K562 (cell line): ENCODE results near the gene ZNF346. TPM values are rescaled to one million over a fixed set of nuclear protein-coding genes. Genes with fewer than 3 reads are reported as not detected.

Source experiments
- BRD4 ChIP-seq: fragments of 200-600 bp; sonication (generic); IDR thresholded peaks from 2 replicates; pipeline ENCODE4 v1.6.1; 2017; ENCODE audit warnings: inconsistent platforms
- BRD9 ChIP-seq: fragments of 450-650 bp; IDR thresholded peaks from 2 replicates; pipeline ENCODE4 v1.6.1; 2018; ENCODE audit warnings: low read depth; ENCODE audit not compliant: partially characterized antibody
- CBX1 ChIP-seq: sonication (generic); IDR thresholded peaks from 2 replicates; pipeline ENCODE4 v1.6.1; 2016; ENCODE audit warnings: antibody characterized with exemption, low read depth, mild to moderate bottlenecking
- FOXP4 ChIP-seq: sonication (generic); formaldehyde crosslinking; IDR thresholded peaks from 2 replicates; pipeline ENCODE4 v1.8.0; 2022; ENCODE audit warnings: mild to moderate bottlenecking, missing genetic modification reagents, borderline replicate concordance
- MGA ChIP-seq: fragments of 450-650 bp; IDR thresholded peaks from 2 replicates; pipeline ENCODE4 v1.6.1; 2016; ENCODE audit warnings: mild to moderate bottlenecking, moderate library complexity
- SNIP1 ChIP-seq: fragments of 450-650 bp; IDR thresholded peaks from 2 replicates; pipeline ENCODE4 v1.7.1; 2017; ENCODE audit warnings: low read depth, mild to moderate bottlenecking
- TFE3 ChIP-seq: fragments of 450-650 bp; formaldehyde crosslinking; IDR thresholded peaks from 2 replicates; pipeline ENCODE4 v1.4.0; 2020; ENCODE audit warnings: mild to moderate bottlenecking, mixed read lengths
- ZBTB34 ChIP-seq: fragments of 250-450 bp; sonication (Bioruptor Pico); IDR thresholded peaks from 2 replicates; pipeline ENCODE4 v1.8.0; 2021; ENCODE audit warnings: mild to moderate bottlenecking, moderate library complexity
- ZC3H4 ChIP-seq: sonication (generic); formaldehyde crosslinking; IDR thresholded peaks from 2 replicates; pipeline ENCODE4 v1.9.0; 2021; ENCODE audit warnings: missing genetic modification reagents, borderline replicate concordance
- ZNF274 ChIP-seq: IDR thresholded peaks from 2 replicates; pipeline ENCODE4 v1.6.1; 2011; ENCODE audit warnings: low read depth, mild to moderate bottlenecking, low read length, moderate library complexity, borderline replicate concordance
- polyA plus RNA-seq, 8 experiments: library from polyadenylated mRNA; depleted of rRNA in 4 of 8; stranded (reverse) in 5 of 8; unstranded in 3 of 8; fragments of >200 nt; fragmentation: Nextera tagmentation in 2 of 8; fragmentation: Illumina TruSeq in 1 of 8; extraction: Ambion mirVana in 2 of 8; extraction: Trizol in 1 of 8; gene quantifications; 2 replicates each; pipeline versions ENCODE4 v1.2.1 to v1.2.3, GENCODE V29; 2011 to 2014; ENCODE audit warnings: inconsistent platforms in 1 of 8, missing spikeins in 1 of 8
- total RNA-seq, 7 experiments: library from RNA; depleted of rRNA in 6 of 7; stranded (reverse); fragments of >200 nt in 6 of 7; fragmentation: Illumina TruSeq in 2 of 7; extraction: Trizol in 2 of 7; gene quantifications; 2 replicates each; pipeline versions ENCODE4 v1.2.1 to v1.2.3, GENCODE V29; 2011 to 2021; ENCODE audit warnings: low replicate concordance in 1 of 7

The ZNF346 gene
- total and polyA plus RNA-seq, 9 of the 15 experiments (the other 6 are each of a cell fraction or from before 2014, with no cell fraction given) = 5.0 to 25.1 (median 20.1) TPM

GRCh38 chr5:177005619-177006264 lies 16.8 kb upstream of the ZNF346 start (continued):
- TF ChIP-seq MGA = peak; percentile 38
- no peak for TF ChIP-seq TFE3 (CRISPR knock-in tag)
- TF ChIP-seq ZNF274 = no peak
- peak; percentile 21; the same call in 1 of the 2 replicates for TF ChIP-seq CBX1
- no peak for TF ChIP-seq FOXP4 (CRISPR knock-in tag)
- no peak for TF ChIP-seq SNIP1
- no peak for TF ChIP-seq BRD9
- TF ChIP-seq BRD4 = 0 out of 2 replicates have a peak, but pooled peaks have one; percentile 1
- TF ChIP-seq ZC3H4 (CRISPR knock-in tag) = no peak
- TF ChIP-seq ZBTB34 (CRISPR knock-in tag) = no peak
